Epithelial cell of prostate (primary cell): ENCODE results near the gene TTC19.

Experiments
- DNase-seq: peaks from one replicate; pipeline ENCODE4 v3.0.0-alpha.2; 2011; ENCODE audit warnings: low read depth, low spot score
- H3K27ac ChIP-seq: fragments of 450-650 bp; 2 replicates; pipeline ENCODE4 v1.5.1; 2017; ENCODE audit warnings: mild to moderate bottlenecking

TTC19 gene, protein sequence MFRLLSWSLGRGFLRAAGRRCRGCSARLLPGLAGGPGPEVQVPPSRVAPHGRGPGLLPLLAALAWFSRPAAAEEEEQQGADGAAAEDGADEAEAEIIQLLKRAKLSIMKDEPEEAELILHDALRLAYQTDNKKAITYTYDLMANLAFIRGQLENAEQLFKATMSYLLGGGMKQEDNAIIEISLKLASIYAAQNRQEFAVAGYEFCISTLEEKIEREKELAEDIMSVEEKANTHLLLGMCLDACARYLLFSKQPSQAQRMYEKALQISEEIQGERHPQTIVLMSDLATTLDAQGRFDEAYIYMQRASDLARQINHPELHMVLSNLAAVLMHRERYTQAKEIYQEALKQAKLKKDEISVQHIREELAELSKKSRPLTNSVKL

DNA sequence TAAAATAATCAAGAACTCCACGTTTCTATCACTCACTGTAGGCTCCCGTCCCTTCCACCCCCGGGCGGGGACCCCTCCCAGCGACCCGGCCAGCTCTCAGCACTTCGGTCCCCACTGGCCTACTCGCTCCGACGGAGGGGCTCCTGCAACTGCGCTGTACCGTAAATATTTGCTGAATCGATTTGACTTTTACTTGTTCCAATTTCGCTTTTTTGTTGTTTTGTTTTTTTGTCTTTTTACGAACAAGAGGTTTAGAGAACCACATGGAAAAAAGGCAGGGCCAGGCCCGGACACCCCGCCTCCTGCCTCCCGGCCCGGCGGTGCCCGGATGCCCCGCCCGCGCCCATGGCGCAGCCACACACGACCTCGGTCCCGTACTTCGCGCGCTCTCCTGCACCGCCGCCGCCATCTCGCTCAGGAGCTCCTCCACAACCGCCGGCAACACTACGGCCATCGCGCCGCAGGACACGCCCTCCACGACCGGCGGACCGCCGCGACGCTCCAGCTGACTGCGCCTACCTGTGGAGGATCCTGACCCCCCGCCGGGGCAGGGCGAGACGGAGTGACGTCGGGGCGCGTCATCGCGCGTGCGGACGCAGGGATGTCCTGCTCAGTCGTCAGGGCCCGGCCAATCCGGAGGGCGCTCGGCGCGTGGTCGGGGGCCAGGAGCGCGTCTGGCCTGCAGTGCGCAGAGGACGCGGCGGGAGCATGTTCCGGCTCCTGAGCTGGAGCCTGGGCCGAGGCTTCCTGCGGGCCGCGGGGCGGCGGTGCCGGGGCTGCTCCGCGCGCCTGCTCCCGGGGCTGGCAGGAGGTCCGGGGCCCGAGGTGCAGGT is at the start of gene TTC19, which contains the start of gene ZSWIM7:
Gene TTC19 (plus strand): TSS at position 684 of the 833 bp plus-strand sequence. CDS start 25 bp downstream, at position 709.
Gene ZSWIM7 (minus strand): TSS at position 564 of the 833 bp plus-strand sequence. CDS start 110 bp downstream, at position 454.
- H3K27ac ChIP-seq = peak within 1 kb of the TSS; percentile 94
- DNase-seq = peak; percentile 72

DNA sequence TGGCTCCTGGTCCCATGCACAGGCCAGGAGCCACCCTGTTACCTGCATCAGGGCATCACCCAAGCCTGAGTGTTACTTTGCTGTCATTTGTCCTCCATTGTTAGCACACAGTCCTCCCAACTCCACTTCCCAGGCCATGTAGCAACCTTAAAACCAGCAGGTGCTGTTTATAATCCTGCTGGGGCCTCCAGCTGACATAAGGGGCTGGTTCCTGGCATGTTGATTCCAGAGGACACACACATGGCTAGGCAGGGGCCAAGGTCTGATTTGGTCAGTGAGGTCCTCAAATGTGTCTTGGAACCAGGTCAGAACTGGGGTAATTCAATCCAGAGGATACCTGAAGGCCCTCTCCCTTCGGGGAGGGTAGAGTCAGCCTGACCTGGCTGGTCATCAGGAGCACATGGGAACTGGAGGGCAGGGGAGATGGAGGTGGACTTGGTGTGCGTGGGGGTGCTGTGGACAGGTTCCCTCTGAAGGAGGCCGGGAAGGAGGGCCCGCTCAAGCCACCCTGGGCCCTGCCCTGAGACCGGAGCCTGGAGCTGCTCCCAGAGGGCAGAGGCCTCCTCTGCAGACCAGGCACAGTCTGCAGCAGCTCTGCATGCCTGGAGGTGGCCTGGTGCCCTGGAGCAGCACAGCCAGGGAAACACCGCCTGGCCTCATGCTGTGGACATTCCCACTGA is 48.1 kb upstream of the TTC19 start:
- H3K27ac ChIP-seq = no peak overlapping the region
- DNase-seq = no peak

DNA sequence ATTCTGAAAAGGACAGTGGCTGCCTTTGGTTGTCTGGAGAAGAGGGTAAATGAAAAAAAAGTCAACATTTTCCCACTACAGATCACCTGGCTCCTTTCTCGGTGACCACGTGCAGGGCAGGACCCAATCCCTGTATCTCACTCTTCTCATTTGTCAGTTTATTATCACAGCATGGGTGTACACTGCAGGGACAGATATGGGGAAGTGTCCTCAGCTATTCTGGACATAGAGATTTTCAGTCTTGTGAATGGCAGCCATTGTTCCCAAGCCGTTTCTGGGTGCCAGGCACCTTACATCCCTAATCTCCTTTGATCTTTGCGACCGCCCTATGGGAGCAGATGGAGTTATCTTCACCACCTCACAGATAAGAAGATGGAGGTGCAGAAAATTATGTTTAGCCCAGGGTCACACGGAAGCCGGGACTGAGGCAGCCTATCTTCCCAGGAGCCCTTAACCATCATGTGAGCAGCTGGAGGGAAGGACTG is 47.5 kb upstream of the TTC19 start:
- H3K27ac ChIP-seq = no peak overlapping the region
- DNase-seq = no peak

DNA sequence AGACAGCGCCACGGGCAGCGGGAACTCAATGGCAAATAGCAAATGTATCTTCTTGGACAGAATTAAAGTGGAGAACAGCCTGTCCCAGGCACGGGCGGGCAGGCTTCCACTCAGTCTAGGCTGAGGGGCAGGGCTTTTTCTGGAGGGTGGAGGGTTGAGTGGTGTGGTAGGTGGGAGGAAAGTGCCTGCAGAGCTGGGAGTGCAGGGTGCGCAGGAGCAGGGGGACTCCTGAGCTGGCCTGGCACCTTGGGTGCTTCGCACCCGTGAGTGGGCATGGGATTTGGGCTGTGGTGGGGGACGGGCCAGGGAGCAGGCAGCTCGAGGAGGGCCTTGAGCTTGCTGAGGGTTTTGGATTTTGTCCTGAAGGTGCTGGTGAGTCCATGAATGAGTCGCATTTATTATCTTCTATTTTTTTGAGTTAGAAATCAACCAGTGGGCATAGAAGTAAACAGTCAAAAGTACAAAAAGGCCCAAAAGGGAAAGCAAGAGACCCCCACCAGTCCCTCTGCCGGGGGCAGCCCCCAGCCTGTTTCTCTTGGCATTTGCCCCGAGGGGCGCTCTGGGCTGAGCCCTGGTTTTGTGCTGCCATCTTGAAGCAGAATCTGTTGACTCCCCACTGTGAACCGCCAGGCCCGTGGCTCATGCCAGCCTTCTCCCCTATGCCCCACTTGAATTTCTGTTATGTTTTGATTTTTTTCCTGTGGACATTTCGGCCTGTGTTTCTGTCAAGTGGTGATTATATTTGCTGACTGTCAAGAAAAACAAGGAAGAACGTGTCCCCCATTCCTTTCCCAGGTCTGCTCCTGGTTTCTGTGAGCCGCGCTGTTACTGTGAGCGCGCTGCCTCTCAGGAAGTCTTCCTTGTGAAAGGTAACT is 46.5 kb upstream of the TTC19 start:
- no peak for DNase-seq
- H3K27ac ChIP-seq = no peak overlapping the region

DNA sequence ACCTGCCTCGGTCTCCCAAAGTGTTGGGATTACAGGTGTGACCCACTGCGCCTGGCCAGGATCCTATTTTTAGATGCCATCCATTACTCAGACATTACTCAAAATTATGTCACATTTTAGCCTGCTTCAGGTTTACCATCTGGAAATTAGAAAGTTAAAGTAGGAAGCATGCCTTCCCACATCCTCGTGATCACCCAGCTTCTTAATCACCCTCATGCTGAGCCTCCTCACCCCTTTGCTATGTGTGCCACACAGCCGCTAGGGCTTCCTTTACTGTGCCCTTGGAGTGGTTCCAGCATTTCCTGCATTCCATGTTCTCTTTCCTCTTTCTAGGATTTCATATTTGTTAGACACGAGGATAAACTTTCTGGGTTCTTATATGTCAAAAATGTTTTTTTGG is 45.4 kb upstream of the TTC19 start:
- peak; percentile 69 for DNase-seq
- H3K27ac ChIP-seq = peak overlapping the region; percentile 35

DNA sequence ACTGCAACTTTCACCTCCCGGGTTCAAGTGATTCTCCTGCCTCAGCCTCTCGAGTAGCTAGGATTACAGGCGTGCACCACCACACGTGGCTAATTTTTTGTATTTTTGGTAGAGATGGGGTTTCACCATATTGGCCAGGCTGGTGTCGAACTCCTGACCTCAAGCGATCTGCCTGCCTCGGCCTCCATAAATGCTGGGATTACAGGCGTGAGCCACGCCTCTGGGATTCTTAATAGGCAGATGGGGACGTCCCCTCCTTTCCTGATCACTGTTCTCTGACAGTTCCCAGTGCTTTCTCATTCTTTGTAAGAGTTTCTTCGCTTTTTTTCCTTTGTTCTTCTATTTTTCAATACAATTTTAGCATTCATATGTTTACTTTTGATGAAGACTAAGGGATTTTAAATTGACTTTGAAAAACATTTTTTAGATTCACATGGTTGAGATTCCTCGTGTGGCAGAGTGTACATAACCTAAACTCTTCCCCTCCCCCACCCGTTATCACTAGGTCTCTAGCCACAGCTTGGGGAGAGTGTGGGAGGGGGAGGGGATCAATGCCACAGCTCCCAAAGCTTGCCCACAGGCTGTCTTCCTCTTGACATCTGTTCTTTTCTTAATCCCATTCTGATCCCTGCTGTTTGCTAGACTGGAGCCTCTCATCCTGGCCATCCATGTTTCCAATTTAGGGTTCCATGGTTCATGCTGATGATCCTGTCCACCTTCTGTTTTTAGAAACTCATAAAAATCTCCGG is 43.7 kb upstream of the TTC19 start:
- no peak overlapping the region for H3K27ac ChIP-seq
- no peak for DNase-seq

DNA sequence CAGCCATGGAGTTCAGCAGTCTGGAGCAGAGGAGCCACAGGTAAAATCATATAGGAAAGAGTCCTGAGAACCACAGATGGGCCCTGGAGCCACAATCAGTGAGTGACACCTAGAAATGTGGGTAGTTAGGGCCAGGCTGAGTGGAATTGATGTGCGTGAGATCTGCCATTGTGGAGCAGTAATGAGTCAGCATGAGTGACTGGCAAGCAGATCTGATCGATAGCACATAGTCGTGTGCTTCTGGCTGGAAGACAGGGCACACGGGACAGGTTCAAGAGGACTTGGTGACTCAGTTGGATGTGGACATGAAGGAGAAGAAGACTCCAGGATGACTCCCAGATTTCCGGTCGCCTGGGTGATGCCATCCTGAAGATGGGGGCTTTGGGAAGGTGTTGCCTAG is 42.4 kb upstream of the TTC19 start:
- no peak for DNase-seq
- H3K27ac ChIP-seq = no peak overlapping the region

DNA sequence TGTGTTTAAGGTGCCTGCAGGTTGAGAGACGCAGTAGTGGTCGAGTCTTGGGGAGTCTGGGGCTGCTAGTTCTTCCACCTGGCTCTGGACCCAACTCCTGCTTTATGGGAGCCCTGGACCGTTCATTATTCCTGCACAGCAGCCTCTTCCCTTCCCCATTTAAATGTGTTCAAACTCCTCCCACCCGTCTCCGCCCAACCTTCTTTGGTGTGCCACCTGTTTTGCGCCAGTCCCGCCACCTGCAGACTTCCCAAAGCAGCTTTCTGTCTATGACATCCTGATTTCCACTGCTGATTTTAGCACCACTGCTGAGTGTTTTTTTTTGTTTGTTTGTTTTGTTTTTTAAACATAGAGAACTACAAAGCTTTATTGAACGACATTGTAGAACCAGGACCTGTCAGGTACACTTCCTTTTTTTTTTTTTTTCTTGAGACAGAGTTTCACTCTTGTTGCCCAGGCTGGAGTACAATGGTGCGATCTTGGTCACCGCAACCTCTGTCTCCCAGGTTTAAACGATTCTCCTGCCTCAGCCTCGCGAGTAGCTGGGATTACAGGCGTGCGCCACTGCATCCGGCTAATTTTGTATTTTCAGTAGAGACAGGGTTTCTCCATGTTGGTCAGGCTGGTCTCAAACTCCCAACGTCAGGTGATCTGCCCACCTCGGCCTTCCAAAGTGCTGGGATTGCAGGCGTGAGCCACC is 41.9 kb upstream of the TTC19 start:
- DNase-seq = no peak
- peak overlapping the region; percentile 65 for H3K27ac ChIP-seq

DNA sequence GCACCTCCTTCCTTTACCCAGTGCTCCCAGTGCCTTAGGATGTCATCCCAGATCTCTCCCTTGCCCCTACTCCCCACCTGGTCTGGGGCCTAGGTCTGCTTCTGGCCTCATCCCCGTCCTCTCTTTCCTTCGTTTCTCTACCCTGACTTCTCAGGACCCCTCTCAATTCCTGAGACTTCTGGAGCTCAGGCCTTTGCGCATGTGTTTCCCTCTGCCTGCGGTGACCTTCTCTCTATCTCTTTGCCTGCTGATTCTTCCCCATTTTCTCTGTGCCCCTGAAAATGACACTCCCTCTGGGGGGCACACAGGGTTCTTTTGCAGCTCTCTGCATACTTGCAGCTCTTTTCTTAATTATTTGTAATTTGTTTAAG is 41.2 kb upstream of the TTC19 start:
- no peak for DNase-seq
- H3K27ac ChIP-seq = peak overlapping the region; percentile 65

DNA sequence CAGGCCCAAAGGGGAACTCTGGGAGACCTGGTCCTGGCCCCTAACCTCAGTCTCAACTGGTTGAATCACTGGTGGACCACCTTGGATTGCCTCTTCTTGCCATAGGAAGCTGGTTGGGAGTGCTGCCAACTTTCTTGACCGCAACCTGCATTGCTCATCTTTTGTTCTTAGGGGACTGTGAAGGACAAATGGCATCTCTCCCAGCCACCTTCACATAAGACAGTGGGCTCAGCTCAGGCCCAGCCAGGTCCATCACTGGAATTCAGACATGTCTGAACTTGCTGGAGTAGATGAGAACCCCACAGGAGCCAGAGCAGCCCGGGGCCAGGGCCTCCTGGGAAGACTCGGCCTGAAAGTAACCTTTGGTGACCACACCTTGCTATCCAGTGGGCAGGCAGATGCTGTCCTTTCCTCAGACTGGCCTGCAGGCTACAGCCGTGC is 35.9 kb upstream of the TTC19 start:
- H3K27ac ChIP-seq = peak overlapping the region; percentile 58
- DNase-seq = peak; percentile 58

DNA sequence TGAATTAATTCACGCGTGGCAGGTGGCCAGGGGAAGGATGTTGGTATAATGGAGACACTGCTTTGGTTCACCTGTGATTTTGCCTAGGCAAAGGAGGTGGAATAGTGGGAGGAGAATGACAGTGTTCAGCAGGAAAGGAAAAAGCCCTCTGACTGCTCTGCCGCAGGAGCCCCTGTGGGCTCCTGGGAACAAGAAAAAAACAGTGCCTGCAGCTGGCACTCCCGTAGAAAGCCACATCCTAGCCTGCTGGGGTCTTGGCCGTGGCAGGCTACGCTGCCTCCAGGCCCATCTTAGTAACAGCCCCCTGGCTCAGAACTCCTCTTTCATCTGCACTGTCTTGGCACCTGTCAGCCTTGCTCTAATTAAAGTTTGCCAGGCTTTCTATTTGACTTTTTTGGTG is 34.1 kb upstream of the TTC19 start:
- no peak overlapping the region for H3K27ac ChIP-seq
- no peak for DNase-seq

DNA sequence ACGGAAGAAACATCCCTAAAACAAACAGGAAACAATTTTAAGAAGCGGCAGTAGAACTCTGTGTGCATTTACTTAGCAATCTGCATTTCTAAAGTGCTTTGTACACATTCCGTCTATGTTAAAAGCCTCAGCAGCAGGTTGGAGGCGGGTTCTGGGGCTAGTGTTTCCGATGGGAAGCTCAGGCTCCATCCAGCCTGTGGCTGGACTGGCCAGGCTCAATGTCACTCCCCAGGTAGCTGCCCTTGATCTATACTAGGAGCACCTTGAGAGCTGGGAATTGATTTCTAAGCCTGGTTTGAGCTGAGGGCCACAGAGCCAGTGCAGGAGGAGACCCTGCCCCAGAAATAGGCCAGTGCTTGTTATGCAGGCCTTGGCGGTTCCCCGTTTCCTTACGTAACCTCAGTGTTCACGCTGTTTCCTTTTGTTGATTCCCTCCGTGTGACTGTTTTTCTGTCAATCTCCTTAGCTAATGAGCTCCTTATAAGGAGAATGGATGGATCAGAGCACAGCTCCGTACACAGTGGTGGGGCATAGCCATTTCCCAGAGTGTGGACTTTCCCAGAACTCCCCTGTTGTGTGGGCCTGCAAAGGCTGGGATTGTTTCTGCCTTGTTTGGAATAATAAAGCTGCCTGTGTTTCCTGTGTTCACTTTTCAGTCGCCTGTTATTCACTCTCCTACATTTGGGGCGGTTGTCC is 33.3 kb upstream of the TTC19 start:
- DNase-seq = no peak
- no peak overlapping the region for H3K27ac ChIP-seq

DNA sequence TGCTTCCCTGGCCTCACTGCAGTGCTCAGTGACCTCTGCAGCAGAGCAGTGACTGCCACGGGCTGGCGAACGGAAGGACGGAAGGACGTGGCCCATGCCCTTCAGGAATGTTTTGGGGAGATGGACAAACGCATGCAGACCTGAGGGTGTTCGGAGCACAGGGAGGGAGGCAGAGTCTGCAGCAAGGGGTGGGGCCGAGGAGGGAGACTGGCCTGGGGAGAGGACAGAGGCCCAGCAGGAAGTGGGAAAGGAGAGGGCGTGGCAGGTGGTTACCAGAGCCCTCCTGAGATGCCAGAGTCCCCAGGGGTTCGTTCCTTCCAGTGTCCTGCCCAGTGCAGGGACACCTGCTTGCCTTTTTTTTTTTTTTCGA is 32.8 kb upstream of the TTC19 start:
- H3K27ac ChIP-seq = no peak overlapping the region
- DNase-seq = no peak

DNA sequence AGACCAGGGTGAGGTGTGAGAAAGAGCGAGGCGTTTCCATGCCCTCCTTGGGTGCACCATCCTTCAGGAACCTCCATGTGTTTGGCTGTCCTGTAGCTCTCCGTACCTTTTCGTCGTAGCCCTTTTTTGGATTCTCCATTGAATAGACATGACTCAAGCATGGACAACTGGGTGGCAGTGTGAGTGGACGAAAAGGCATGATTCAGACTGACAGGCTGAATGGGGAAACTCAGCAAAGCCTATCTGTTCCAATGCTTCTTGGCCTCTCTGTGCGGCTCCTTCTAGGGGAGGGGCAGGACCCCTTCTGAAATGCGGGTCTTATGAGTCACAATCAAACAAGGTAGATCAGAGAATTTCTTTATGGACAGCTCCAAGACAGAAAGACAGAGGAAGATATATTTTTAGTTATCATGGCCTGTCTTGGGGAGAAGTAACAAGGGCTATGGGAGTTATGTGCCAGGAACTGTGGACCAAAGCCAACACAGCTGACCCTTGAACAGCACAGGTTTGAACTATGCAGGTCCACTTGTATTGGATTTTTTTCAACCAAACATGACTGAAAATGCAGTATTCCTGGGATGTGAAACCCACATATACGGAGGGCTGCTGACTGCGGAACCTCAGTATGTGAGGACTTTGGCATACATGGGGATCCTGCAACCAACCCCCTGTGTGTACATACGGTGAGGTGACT is 31.8 kb upstream of the TTC19 start:
- no peak for DNase-seq
- H3K27ac ChIP-seq = no peak overlapping the region

DNA sequence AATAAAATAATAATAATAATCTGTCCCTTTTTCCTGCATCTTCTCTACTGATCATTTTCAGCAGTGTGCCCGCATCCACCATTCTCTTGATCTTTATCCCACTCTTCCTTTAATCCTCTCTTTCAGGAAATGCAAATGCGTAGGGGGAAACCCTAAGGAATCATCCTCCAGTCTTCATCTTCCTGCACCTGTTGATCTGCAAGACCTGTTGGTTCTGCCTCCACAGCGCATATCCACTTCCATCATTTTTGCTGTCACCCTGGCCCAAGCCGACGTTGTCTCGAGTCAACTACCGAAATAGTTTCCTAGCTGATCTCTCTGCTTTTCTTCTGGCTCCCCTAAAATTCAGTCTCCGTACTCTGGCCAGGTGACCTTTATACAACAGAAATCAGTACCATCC is 30.2 kb upstream of the TTC19 start:
- no peak overlapping the region for H3K27ac ChIP-seq
- DNase-seq = no peak

DNA sequence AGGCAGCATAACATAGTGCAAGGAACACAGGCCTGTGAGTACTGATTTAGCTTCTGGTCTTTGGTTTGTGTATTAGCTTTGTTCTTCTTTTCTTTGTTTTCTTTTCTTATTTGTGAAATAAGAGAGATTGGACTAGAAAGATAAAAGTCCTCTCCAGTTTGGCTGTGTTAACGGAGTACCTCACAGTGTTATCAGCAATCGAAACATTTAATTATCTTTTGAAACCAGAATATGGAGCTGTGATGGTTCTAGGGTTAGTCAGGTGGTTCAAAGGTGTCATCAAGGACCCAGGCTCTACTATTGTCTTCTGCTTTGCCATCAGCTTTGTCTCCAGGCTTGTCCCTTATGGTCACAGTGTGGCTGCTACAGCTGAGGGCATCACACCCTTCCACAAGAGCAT is 29.1 kb upstream of the TTC19 start:
- DNase-seq = no peak
- H3K27ac ChIP-seq = no peak overlapping the region

DNA sequence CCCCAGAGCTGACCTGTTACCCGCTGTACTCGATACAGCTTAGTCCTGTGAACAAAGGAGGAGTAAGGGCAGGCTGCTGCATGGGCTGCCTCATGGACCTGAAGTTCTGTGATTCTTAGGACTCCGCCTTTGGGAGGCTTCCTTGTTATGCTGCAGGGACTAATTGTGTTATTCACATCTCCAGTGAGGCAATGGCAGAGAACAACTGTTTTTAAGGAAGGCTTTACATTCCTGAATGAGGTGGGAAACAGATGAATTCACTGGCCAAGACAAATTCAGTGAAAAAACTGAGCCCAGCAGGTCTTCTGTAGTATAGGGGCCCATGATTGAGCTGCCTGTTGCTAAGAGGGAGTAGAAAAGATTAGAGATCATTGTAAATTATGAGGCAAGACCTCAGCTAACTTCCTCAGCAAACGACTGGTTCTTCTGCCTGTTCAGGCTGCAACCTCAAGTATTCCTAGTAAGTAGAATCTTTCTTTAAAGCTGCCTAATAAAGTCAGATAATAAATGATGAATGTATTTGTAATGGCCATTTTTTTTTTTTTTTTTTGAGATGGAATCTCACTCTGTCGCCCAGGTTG is 28.4 kb upstream of the TTC19 start:
- H3K27ac ChIP-seq = no peak overlapping the region
- no peak for DNase-seq
